NB4 (cell line): ENCODE results near the gene KCNMB2.

Experiments
- DNase-seq: peaks from one replicate; pipeline ENCODE4 v3.0.0; 2010; ENCODE audit warnings: low read depth
- H3K4me3 ChIP-seq: one replicate; pipeline ENCODE4 v1.5.1; 2011; ENCODE audit warnings: mild to moderate bottlenecking, low read depth, low read length, moderate library complexity
- MYC ChIP-seq: IDR thresholded peaks from 2 replicates; pipeline ENCODE4 v1.6.1; 2011; ENCODE audit warnings: low read depth, low read length
- POLR2A ChIP-seq: IDR thresholded peaks from 2 replicates; pipeline ENCODE4 v1.6.1; 2011; ENCODE audit warnings: mild to moderate bottlenecking; ENCODE audit not compliant: insufficient read length; ENCODE audit errors: extremely low read depth
- TF ChIP-seq, protein P1 (sequence below): IDR thresholded peaks from one replicate; pipeline ENCODE4 v1.5.1; 2012; ENCODE audit warnings: low read depth, low read length
- TF ChIP-seq, protein P2 (sequence below): IDR thresholded peaks from 2 replicates; pipeline ENCODE4 v1.6.1; 2011; ENCODE audit warnings: low read depth, low read length

Gene KCNMB2

DNA sequence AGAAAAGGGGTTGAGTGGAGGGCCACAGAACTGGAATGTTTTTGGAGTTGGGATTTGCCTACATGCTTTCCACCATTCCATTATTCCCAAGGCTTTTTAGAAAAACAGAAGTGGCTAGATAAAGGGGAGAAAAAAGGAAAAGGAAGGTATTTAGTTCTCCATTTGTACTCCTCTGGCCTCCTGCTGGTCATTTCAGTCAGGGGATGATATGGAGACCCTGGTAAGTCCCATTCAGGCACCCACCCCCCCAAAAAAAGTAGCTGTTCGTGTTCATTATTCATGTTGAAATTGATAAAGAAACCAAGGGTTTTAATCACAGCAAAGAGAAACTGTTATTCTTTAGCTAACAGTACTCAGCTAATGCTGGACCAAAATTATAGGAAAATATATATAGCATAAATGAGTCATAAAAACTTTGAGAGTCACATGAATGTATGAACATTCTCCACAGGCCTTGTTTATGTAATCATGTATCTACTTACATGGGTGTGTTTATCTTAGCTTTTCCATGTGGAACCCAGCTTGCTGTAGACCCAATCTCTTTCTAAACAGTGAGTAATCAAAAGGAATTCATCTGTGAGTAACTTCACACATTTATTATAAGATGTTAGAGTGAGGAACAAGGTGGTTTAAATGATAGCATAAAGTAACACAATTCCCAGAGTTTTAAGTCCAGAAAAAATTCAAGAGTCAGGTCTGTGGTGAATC, 167.2 kb downstream of the KCNMB2 start:
- no peak for DNase-seq
- H3K4me3 ChIP-seq = no peak overlapping the region
- TF ChIP-seq POLR2A (no peak), MYC (no peak)
- TF ChIP-seq, protein P1, sequence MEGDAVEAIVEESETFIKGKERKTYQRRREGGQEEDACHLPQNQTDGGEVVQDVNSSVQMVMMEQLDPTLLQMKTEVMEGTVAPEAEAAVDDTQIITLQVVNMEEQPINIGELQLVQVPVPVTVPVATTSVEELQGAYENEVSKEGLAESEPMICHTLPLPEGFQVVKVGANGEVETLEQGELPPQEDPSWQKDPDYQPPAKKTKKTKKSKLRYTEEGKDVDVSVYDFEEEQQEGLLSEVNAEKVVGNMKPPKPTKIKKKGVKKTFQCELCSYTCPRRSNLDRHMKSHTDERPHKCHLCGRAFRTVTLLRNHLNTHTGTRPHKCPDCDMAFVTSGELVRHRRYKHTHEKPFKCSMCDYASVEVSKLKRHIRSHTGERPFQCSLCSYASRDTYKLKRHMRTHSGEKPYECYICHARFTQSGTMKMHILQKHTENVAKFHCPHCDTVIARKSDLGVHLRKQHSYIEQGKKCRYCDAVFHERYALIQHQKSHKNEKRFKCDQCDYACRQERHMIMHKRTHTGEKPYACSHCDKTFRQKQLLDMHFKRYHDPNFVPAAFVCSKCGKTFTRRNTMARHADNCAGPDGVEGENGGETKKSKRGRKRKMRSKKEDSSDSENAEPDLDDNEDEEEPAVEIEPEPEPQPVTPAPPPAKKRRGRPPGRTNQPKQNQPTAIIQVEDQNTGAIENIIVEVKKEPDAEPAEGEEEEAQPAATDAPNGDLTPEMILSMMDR = no peak
- TF ChIP-seq, protein P2, sequence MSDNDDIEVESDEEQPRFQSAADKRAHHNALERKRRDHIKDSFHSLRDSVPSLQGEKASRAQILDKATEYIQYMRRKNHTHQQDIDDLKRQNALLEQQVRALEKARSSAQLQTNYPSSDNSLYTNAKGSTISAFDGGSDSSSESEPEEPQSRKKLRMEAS = no peak

DNA sequence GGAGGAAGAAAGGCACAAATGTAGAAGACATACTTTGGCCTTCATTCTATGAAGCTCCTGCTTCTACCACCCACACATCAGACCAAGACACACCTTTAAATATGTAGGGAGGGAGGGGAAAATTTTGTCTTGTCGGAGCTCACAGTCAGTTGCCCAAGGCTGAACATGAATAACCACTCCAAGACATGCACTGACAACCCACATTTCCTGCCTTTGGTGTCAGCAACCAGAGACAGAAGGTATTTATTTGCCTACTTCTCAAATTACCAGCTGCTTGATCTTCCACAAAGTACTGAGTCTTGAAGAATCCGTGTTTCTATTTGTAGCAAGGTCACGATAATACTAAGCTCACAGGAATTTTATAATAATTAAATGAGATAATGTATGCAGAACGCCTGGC, 169.7 kb downstream of the KCNMB2 start:
- H3K4me3 ChIP-seq = no peak overlapping the region
- TF ChIP-seq MYC (no peak), POLR2A (no peak)
- TF ChIP-seq, protein P1 = no peak
- TF ChIP-seq, protein P2 = no peak
- no peak for DNase-seq

GRCh38 chr3:178706411-178706810, 170.2 kb downstream of the KCNMB2 start:
- no peak for DNase-seq
- TF ChIP-seq, protein P1 = no peak
- TF ChIP-seq, protein P2 = no peak
- no peak for TF ChIP-seq MYC
- no peak for TF ChIP-seq POLR2A
- H3K4me3 ChIP-seq = no peak overlapping the region

GRCh38 chr3:178707311-178708031, 171.2 kb downstream of the KCNMB2 start:
- H3K4me3 ChIP-seq = no peak overlapping the region
- DNase-seq = no peak
- TF ChIP-seq POLR2A = no peak
- no peak for TF ChIP-seq MYC
- TF ChIP-seq, protein P1 = no peak
- TF ChIP-seq, protein P2 = no peak

DNA sequence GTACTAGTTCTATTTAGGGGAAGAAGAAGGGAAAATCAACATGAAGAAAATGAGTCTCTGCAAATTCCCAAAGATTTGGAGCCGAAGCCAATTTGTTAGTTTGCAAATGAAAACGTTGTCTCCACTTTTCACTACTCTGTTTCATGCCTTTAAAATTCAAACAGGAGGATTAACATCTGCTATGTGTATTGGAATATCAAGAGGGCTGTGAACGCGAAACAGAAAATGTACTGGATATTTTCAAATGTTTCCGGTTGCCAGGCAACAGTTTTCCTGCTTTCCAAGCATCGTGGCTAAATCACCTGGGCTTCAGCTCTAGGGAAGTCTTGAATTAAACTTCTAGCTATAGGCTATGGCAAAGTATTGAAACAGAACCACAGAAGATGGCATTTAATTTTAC, 172.8 kb downstream of the KCNMB2 start:
- DNase-seq = no peak
- TF ChIP-seq, protein P1 = no peak
- no peak for TF ChIP-seq POLR2A
- TF ChIP-seq, protein P2 = no peak
- TF ChIP-seq MYC = no peak
- H3K4me3 ChIP-seq = no peak overlapping the region
